Epidermal melanocyte (primary cell): Measurements from ENCODE around the gene LMBR1.
"Not testable (repeated sequence)": the region's sequence is repeated elsewhere in the genome, so short reads cannot be mapped to it uniquely, and the experiment has no call there.

Experiments
- DNase-seq: peaks from one replicate; pipeline ENCODE4 v3.0.0; 2011; ENCODE audit warnings: low spot score; ENCODE audit not compliant: insufficient read length

LMBR1 gene

DNA sequence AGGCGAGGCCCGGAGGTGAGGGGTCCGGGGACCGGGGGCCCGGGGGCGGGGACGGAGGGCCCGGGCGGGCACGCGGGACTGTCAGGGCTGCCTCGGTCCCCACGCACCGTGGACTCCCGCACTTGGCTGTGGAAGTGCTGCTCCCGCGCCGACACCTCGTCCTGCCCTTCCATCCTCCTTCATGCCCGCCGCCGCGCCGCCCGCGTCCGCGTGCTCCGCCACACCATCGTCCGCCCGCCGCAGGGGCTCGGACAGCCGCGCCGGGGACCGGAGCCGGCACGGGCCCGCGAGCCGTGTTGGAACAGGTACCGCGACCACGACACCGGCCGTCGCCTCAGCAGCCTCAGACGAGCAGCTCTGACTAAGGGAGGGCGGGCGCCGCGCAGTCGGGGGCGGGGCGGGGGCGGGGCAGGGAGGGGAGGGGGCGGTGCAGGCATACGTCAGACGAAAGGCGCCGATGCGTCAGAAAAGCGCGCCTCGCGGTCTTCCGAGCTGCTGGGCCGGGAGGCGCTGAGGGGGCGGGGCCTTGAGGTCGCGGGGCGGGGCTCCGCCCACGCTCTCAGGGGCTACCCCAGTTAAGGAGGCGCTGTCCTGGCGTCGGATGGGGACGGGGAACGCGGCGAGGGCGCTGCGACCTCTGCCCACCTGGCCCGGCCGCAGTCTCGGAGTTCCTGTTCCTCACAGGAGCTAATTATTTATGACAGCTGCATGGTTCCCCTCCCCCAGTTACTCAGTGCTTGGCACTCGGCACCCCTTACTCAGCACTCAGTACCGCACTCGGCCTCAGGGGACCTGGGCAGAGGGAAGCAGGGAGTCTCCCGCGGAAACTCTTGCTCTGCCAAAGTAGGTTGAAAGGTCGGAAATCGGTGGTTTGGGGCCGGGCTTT is at the start of gene LMBR1:
Gene LMBR1 (minus strand): TSS at position 363 of the 886 bp plus-strand sequence. CDS start 190 bp downstream, at position 173.
- peak; percentile 90 for DNase-seq

DNA sequence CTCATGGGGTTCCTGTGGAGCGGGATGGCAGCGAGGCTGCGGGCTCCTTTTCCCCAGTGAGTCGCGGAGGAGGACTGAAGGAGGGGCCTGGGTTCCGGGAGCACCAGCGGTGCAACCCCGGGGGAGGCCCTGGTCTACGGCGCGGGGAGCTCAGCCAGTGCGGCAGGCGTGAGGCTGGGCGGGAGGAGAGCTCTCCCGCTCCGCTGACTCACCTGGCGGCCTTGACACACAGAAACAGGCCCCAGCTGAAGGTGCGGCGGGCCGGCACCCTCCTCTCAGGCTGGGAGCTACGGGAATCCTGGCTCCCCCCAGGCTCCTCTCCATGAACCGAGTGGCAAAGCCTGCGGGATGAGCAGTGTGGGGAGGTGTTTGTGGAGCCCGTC is 49.7 kb upstream of the LMBR1 start:
- DNase-seq = no peak

GRCh38 chr7:156941393-156942182 is 48.6 kb upstream of the LMBR1 start:
- no peak for DNase-seq

DNA sequence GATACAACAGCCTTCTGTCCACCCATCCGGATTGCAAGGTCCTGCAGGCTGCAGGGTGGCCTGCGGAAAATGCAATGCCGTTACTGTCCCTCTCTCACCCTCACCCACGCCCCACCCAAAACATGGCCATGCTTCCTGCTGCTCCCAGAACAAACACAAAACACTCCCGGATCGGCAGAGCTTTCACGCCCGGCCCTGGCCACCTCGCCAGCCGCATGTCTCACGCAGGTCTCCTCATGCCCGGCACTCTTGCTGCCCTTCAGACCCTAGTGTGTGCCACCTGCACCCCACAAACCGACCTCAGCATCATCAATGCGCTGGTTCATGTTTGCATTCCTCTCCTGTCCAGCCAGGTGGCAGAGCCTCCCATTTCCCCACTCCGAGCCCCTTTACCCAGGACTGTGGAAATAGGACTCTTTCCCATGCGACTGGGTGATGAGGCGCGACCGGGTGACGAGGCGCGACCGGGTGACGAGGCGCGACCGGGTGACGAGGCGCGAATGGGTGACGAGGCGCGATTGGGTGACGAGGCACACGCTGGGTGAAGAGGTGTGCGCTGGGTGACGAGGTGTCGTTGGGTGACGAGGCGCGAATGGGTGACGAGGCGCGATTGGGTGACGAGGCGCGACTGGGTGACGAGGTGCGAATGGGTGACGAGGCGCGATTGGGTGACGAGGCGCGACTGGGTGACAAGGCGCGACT is 47.6 kb upstream of the LMBR1 start:
- no peak for DNase-seq

- not testable (repeated sequence) for DNase-seq
These were observed 43.8 kb upstream of the LMBR1 start for GRCh38 chr7:156936766-156937165.

DNA sequence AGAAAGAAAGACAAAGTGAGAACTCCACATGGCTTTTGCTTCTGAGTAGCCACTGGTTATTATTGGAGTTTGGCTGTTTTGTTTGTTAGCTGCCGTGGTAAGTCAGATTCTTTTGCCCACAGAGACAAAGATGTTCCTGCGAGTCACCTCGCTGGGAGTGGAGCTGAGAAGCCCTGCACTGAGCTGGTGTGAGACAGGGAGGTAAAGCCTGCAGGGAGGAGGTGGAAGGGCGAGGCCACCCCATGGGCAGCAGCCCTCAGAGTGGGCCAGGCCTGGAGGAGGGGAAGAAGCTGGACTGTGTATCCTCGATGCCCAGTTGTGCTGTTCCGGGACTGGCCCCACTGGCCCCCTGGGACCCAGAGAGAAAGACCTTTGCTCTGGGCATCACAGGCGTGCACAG is 42.3 kb upstream of the LMBR1 start:
- DNase-seq = no peak

DNA sequence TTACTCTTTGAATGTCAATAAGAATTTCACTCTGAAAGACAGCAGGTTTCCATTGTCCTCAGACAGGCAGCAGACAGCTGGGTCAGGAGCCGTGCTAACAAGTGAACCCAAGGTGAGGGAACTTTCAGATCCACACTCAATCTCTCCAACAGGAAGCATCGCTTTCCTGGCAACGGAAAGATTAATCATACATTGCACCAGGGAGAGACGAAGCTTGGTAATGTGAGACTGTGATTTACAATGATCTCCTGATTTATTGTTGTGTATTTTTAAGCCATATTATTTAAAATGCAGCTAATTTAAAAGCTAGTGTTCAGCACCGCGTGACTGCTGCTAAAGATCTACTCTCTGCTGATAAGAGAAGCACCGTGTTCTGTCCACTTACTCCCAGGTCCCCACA is 39.0 kb upstream of the LMBR1 start:
- no peak for DNase-seq

- DNase-seq = no peak
These were observed 37.0 kb upstream of the LMBR1 start for GRCh38 chr7:156929789-156930539.

GRCh38 chr7:156928406-156928747 is 35.4 kb upstream of the LMBR1 start:
- DNase-seq = no peak

DNA sequence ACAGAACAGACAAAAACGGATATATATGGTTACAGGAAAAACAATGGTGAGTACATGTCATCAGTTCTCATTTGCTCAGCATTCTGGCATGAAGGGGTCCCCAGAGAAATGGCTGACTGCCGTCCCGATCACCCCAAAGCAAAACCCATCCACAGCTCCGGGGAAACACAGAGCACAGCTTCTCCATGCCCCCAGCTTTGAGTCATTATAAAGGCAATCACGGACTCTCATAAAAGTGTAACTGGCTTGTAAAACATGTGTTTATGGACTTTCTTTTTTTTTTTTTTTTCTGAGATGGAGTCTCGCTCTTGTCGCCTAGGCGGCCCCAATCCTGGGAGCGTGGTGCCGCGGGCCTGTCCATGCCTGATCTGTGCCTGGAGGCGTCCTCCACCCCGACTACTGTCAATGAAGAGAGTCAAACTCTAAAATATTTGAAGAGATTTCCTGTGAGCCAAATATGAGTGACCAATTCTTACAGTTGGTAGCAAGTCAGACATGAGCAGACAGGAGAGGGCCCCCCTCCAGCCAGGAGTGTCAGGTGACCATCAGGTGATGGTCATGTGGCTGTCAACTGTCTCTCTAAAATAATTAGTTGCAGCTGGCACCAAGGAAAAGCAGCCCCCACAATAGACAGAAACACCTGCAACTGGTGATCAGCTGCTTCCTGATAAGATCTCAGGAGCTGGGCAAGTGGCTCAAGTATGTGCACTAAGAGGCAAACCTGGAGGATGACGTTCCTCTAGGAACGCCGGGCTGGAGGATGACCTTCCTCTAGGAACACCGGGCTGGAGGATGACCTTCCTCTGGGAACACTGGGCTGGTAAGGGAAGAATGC is 34.8 kb upstream of the LMBR1 start:
- DNase-seq = no peak

GRCh38 chr7:156925821-156926220 is 32.8 kb upstream of the LMBR1 start:
- DNase-seq = not testable (repeated sequence)

- not testable (repeated sequence) for DNase-seq
These were observed 29.3 kb upstream of the LMBR1 start for GRCh38 chr7:156922304-156922703.

GRCh38 chr7:156920487-156921373 is 27.7 kb upstream of the LMBR1 start:
- not testable (repeated sequence) for DNase-seq

DNA sequence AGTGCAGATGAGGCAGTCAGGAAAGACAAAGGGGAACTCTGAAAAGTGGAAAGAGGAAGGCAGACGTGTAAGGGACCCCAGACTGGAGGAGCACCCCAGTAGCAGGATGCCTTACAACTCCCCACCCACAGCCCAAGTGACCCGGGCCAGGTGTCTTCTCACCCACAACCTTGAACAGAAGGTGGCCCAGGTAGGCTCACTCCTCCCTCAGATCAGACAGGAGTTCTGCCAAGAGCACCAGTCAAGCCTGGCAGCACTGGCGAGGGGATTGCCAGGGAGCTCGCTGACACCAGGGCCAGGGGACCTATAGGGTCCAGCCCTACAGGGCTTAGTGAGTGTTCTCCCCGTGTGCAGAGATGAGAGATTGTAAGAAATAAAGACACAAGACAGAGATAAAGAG is 27.1 kb upstream of the LMBR1 start:
- no peak for DNase-seq

DNA sequence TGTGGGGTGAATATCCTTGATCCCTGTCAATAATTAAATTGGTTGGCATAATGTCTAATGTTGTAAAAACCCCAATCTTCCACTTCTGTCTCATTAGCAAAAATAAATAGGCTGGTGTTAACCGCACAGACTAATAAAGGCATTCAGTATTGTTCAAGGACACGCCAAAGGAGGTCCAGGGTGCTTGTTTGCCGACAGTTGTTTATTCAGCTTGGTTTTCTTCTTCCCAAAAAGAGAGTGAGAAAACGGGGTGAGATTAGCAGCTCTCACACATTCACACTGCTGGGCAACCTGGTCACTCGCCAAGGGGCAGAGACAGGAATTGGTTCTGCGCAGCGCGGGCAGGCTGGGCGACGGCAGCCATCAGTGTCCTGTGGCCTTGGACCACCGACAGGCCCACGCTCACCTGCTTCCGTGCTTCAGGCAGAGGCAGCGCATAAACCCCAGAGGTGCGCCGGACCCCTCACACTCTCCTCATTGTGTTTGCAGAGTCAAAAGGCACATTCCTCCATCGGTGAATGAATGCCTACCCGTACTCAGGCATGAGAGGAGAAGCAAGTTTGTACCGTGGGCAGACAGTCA is 26.2 kb upstream of the LMBR1 start:
- DNase-seq = no peak

GRCh38 chr7:156918635-156919034 is 25.7 kb upstream of the LMBR1 start:
- DNase-seq = no peak

DNA sequence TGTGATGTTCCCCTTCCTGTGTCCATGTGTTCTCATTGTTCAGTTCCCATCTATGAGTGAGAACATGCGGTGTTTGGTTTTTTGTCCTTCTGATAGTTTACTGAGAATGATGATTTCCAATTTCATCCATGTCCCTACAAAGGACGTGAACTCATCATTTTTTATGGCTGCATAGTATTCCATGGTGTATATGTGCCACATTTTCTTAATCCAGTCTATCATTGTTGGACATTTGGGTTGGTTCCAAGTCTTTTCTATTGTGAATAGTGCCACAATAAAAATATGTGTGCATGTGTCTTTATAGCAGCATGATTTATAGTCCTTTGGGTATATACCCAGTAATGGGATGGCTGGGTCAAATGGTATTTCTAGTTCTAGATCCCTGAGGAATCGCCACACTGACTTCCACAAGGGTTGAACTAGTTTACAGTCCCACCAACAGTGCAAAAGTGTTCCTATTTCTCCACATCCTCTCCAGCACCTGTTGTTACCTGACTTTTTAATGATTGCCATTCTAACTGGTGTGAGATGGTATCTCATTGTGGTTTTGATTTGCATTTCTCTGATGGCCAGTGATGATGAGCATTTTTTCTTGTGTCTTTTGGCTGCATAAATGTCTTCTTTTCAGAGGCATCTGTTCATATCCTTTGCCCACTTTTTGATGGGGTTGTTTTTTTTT is 16.7 kb upstream of the LMBR1 start:
- not testable (repeated sequence) for DNase-seq

GRCh38 chr7:156907656-156908055 is 14.7 kb upstream of the LMBR1 start:
- DNase-seq = no peak
